GM12891 (cell line): ENCODE data around the gene RAB27B.

ENCODE experiments used
- POLR2A ChIP-seq: IDR thresholded peaks from 2 replicates; pipeline ENCODE4 v1.6.1; 2011; ENCODE audit warnings: low read depth, low read length, control low read depth
- TAF1 ChIP-seq: IDR thresholded peaks from 2 replicates; pipeline ENCODE4 v1.6.1; 2011; ENCODE audit warnings: low read depth, low read length, control low read depth

- TF ChIP-seq POLR2A, result no peak
- TF ChIP-seq TAF1, result no peak
These were observed 14.2 kb upstream of the RAB27B start for GRCh38 chr18:54813977-54814565.
